KMS-11 (cell line): Measurements from ENCODE around the gene PLA2G15.
A peak's percentile ranks its signal among the peaks of the same experiment; 100 is the strongest.

Source experiments
- H2AFZ ChIP-seq: fragments of 200-600 bp; sonication (generic); 2 replicates; pipeline ENCODE4 v1.6.1; 2016; ENCODE audit warnings: antibody characterized with exemption, mixed run types, low read depth
- H3K27ac ChIP-seq: fragments of 200-600 bp; sonication (generic); 2 replicates; pipeline ENCODE4 v1.6.1; 2016; ENCODE audit warnings: mild to moderate bottlenecking, mixed run types
- H3K27me3 ChIP-seq: fragments of 200-600 bp; sonication (generic); 2 replicates; pipeline ENCODE4 v1.6.1; 2017; ENCODE audit warnings: mild to moderate bottlenecking, low read depth, mixed run types, moderate library complexity; ENCODE audit not compliant: insufficient read depth
- H3K36me3 ChIP-seq: fragments of 200-600 bp; sonication (generic); 2 replicates; pipeline ENCODE4 v1.6.1; 2017; ENCODE audit warnings: mild to moderate bottlenecking, mixed run types; ENCODE audit not compliant: insufficient read depth
- H3K4me1 ChIP-seq: fragments of 200-600 bp; sonication (generic); 2 replicates; pipeline ENCODE4 v1.6.1; 2016; ENCODE audit warnings: mild to moderate bottlenecking, low read depth, mixed run types; ENCODE audit not compliant: poor library complexity, severe bottlenecking
- H3K4me2 ChIP-seq: fragments of 200-600 bp; sonication (generic); 2 replicates; pipeline ENCODE4 v1.7.0; 2016; ENCODE audit warnings: mild to moderate bottlenecking, mixed run types
- H3K4me3 ChIP-seq: fragments of 200-600 bp; sonication (generic); IDR thresholded peaks from 2 replicates; pipeline ENCODE4 v1.6.1; 2017; ENCODE audit warnings: low read depth, low read length, mixed read lengths; ENCODE audit not compliant: insufficient read depth
- H3K79me2 ChIP-seq: fragments of 200-600 bp; sonication (generic); 2 replicates; pipeline ENCODE4 v1.6.1; 2016; ENCODE audit warnings: low read depth, mixed run types; ENCODE audit not compliant: insufficient read depth
- H3K9ac ChIP-seq: fragments of 200-600 bp; sonication (generic); 2 replicates; pipeline ENCODE4 v1.6.1; 2016; ENCODE audit warnings: mild to moderate bottlenecking, mixed run types
- H4K20me1 ChIP-seq: fragments of 200-600 bp; sonication (generic); 2 replicates; pipeline ENCODE4 v1.6.1; 2016; ENCODE audit warnings: mild to moderate bottlenecking, mixed run types; ENCODE audit not compliant: insufficient read depth
- TF ChIP-seq, protein P1 (sequence below): fragments of 200-600 bp; sonication (generic); conservative IDR thresholded peaks from 2 replicates; pipeline ENCODE4 v1.6.1; 2017; ENCODE audit warnings: low read depth, mild to moderate bottlenecking, antibody characterized with exemption, low read length, moderate library complexity, mixed read lengths

PLA2G15 gene

DNA sequence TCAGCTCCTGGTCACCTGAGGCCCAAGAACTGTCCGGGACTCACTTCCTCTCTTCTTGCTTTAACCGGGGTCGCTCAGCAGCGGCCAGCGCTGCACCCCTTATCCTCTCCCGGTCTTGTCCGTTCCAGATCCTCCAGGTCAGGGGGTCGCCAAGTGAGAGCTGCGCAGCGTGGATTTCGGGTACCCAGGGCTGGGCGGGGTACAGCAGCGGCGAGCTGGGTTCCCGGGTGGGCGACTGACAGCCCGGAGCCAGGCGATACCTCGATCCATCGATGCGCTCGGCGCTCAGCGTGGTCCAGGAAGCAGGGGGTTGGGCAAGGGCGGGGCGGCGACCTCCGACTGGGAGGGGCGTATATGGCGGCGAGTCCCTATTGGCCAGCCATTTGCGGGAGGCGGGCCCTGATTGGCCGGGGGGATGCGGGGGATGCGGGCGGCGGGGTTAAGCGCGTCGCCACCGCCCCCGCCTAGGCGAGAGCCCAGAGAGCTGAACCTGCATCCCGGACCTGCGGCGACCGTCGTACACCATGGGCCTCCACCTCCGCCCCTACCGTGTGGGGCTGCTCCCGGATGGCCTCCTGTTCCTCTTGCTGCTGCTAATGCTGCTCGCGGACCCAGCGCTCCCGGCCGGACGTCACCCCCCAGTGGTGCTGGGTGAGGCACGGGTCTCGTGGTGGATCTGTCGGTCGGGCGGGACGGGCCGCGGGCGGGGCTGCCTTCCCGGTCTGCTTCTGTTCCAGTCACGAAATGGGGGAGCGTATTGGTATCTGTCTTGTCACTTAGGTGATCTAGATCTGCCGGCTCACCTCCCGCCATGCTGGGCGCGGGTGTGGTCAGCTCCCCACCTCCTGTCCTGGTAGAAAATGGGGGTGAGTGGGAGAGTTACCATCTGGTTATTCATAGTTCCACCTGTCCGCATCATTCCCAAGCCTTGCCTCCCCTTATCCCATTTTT, at the start of gene PLA2G15:
PLA2G15 (plus strand) TSS at position 471 of the 951 bp plus-strand sequence; CDS start at position 525, 54 bp downstream.
- Histone ChIP-seq H3K9ac (peak within 1 kb of the TSS; percentile 49; the same call in 1 of the 2 replicates), H2AFZ (peak within 1 kb of the TSS; percentile 93), H3K4me3 (no peak within 1 kb of the TSS), H3K27me3 (no peaks in the 10 kb centered on the region), H3K79me2 (peaks cover 49% of the 10 kb centered on the region), H4K20me1 (no peaks in the 10 kb centered on the region), H3K4me1 (peaks cover 45% of the 10 kb centered on the region), H3K4me2 (peak within 1 kb of the TSS; percentile 98), H3K36me3 (no peaks in the 10 kb centered on the region), H3K27ac (no peak within 1 kb of the TSS)
- TF ChIP-seq, protein P1, sequence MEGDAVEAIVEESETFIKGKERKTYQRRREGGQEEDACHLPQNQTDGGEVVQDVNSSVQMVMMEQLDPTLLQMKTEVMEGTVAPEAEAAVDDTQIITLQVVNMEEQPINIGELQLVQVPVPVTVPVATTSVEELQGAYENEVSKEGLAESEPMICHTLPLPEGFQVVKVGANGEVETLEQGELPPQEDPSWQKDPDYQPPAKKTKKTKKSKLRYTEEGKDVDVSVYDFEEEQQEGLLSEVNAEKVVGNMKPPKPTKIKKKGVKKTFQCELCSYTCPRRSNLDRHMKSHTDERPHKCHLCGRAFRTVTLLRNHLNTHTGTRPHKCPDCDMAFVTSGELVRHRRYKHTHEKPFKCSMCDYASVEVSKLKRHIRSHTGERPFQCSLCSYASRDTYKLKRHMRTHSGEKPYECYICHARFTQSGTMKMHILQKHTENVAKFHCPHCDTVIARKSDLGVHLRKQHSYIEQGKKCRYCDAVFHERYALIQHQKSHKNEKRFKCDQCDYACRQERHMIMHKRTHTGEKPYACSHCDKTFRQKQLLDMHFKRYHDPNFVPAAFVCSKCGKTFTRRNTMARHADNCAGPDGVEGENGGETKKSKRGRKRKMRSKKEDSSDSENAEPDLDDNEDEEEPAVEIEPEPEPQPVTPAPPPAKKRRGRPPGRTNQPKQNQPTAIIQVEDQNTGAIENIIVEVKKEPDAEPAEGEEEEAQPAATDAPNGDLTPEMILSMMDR, result no peak

DNA sequence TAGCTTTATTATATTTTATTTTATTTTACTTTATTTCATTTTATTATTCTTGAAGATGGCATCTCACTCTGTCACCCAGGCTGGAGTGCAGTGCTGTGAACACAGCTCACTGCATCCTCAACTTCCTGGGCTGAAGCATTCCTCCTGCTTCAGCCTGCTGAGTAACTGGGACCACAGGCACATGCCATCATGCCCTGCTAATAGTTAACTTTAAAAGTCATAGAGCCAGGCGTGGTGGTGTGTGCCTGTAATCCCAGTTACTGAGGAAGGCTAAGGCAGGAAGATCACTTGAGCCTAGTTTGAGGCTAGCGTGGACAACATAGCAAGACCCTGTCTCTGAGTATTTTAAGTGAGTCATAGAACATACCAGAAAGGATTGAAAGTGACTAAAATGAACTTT, 47.9 kb upstream of the PLA2G15 start:
- no peaks in the 10 kb centered on the region for H3K79me2 ChIP-seq
- H3K4me3 ChIP-seq, result no peak overlapping the region
- peaks cover 21% of the 10 kb centered on the region for H3K4me1 ChIP-seq
- no peaks in the 10 kb centered on the region for H3K36me3 ChIP-seq
- H3K9ac ChIP-seq, result no peak overlapping the region
- TF ChIP-seq, protein P1, result no peak
- H3K27me3 ChIP-seq, result no peaks in the 10 kb centered on the region
- H2AFZ ChIP-seq, result no peak overlapping the region
- H4K20me1 ChIP-seq, result no peaks in the 10 kb centered on the region
- no peak overlapping the region for H3K27ac ChIP-seq
- no peak overlapping the region for H3K4me2 ChIP-seq

DNA sequence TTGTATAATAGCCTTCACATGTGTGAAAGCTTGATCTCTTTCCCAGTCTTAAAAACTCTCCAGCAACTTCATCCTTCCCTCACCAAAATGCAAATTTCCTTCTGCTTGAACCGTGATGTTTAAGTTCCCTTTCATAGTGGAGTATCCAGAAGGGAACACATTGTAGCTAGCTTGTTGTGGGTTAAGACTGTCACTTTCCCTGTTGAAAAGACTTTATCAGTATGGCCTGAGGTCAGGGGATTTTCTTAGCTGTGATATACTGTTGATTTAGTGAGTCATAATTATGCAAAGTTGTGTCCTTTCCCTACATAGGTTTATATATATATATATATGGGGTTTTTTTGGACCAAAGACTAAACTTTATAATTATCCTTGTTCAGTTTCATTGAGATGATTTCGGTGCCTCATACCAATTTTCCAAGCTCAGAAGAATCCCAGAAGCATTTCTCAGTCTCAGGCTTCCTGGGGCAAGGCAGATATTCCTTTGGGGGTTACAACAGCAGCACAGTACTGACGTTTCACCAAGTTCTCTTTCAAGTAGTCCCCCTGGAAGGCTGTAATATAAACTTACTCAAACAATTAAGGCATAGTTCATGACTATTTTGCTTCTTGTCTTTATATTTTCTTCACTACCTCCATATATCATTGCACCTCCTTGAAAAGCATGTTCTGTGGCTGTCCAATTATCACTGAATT, 44.9 kb upstream of the PLA2G15 start:
- TF ChIP-seq, protein P1, result no peak
- Histone ChIP-seq H3K27ac (no peak overlapping the region), H3K4me3 (no peak overlapping the region), H2AFZ (no peak overlapping the region), H3K4me2 (no peak overlapping the region), H3K9ac (no peak overlapping the region), H4K20me1 (no peaks in the 10 kb centered on the region), H3K27me3 (no peaks in the 10 kb centered on the region), H3K36me3 (no peaks in the 10 kb centered on the region), H3K79me2 (no peaks in the 10 kb centered on the region), H3K4me1 (peaks cover 25% of the 10 kb centered on the region)

DNA sequence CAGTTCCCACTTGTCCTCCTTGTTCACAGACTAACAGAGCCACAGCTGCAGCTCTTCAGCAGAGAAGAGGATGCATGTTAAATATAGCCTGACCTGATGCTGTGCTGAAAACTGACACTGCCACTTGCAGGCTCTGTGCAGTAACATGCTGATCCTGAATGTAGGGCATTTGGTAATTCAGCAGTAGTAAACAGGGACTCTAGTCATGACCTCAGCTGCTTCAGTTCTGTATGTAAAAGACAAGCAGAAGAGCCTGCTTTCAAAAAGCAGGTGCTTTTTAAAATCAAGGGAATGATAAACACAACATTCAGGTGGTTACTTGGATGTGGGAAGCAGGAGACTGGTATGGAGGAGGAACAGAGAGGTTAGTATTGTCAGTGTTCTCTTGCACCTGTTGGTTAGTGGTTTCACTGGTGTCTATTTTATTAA, 43.1 kb upstream of the PLA2G15 start:
- Histone ChIP-seq H3K36me3 (no peaks in the 10 kb centered on the region), H3K9ac (no peak overlapping the region), H3K4me1 (peaks cover 25% of the 10 kb centered on the region), H3K27ac (peak overlapping the region; percentile 25), H3K4me2 (no peak overlapping the region; the same call in 1 of the 2 replicates), H3K79me2 (no peaks in the 10 kb centered on the region), H4K20me1 (no peaks in the 10 kb centered on the region), H3K4me3 (no peak overlapping the region), H3K27me3 (no peaks in the 10 kb centered on the region), H2AFZ (no peak overlapping the region)
- TF ChIP-seq, protein P1, result no peak
